AG20443 (cell line): ENCODE data around the gene GDPD4.

ENCODE experiments used
- DNase-seq: peaks from one replicate; pipeline ENCODE4 v3.0.0; 2012; ENCODE audit warnings: low spot score, mixed read lengths

GDPD4 gene

GRCh38 chr11:77233011-77233410 lies 68.5 kb downstream of the GDPD4 start:
- no peak for DNase-seq

- DNase-seq = no peak
Observed at GRCh38 chr11:77232242-77232641, 69.2 kb downstream of the GDPD4 start.

- no peak for DNase-seq
Observed at GRCh38 chr11:77231800-77232199, 69.7 kb downstream of the GDPD4 start.

- no peak for DNase-seq
Observed at GRCh38 chr11:77230878-77231605, 70.4 kb downstream of the GDPD4 start.

- DNase-seq = no peak
Observed at GRCh38 chr11:77223797-77224196, 77.7 kb downstream of the GDPD4 start.

GRCh38 chr11:77217156-77217555 lies 84.3 kb downstream of the GDPD4 start:
- no peak for DNase-seq

GRCh38 chr11:77215106-77215505 lies 86.4 kb downstream of the GDPD4 start:
- DNase-seq = no peak

GRCh38 chr11:77214557-77214956 lies 86.9 kb downstream of the GDPD4 start:
- DNase-seq = no peak

- DNase-seq = no peak
Observed at GRCh38 chr11:77213589-77214428, 87.7 kb downstream of the GDPD4 start.

GRCh38 chr11:77213029-77213579 lies 88.4 kb downstream of the GDPD4 start:
- no peak for DNase-seq

- no peak for DNase-seq
Observed at GRCh38 chr11:77212314-77213007, 89.0 kb downstream of the GDPD4 start.

GRCh38 chr11:77211594-77212251 lies 89.8 kb downstream of the GDPD4 start:
- DNase-seq = no peak

GRCh38 chr11:77211040-77211451 lies 90.4 kb downstream of the GDPD4 start:
- no peak for DNase-seq

GRCh38 chr11:77209663-77210062 lies 91.8 kb downstream of the GDPD4 start:
- DNase-seq = no peak

GRCh38 chr11:77208535-77208934 lies 93.0 kb downstream of the GDPD4 start:
- DNase-seq = no peak

GRCh38 chr11:77207618-77208313 lies 93.7 kb downstream of the GDPD4 start:
- DNase-seq = no peak

- DNase-seq = no peak
Observed at GRCh38 chr11:77207019-77207485, 94.4 kb downstream of the GDPD4 start.

GRCh38 chr11:77206264-77207018 lies 95.0 kb downstream of the GDPD4 start:
- DNase-seq = no peak

- no peak for DNase-seq
Observed at GRCh38 chr11:77205467-77206263, 95.8 kb downstream of the GDPD4 start.
